T-helper 1 cell (primary cell): ENCODE data around the gene OGA.
"Not testable (repeated sequence)": the region's sequence is repeated elsewhere in the genome, so short reads cannot be mapped to it uniquely, and the experiment has no call there.

Experiments
- DNase-seq, 5 donors: peaks; one replicate each; pipeline ENCODE4 v3.0.0-alpha.2; 2012 to 2020

OGA gene

GRCh38 chr10:101797403-101798059, 20.7 kb downstream of the OGA start:
- DNase-seq, result no peak

- DNase-seq, result no peak
Observed at GRCh38 chr10:101793526-101793925, 24.7 kb downstream of the OGA start.

GRCh38 chr10:101789686-101790085, 28.6 kb downstream of the OGA start:
- no peak for DNase-seq

GRCh38 chr10:101789231-101789630, 29.0 kb downstream of the OGA start:
- DNase-seq, result not testable (repeated sequence)

GRCh38 chr10:101785801-101786200, 32.4 kb downstream of the OGA start:
- no peak for DNase-seq

- DNase-seq, result no peak
Observed at GRCh38 chr10:101784558-101784957, 33.7 kb downstream of the OGA start.

GRCh38 chr10:101783736-101784118, 34.5 kb downstream of the OGA start:
- DNase-seq, result no peak

- peak; percentile 58 to 78 (median 70) for DNase-seq
Observed at GRCh38 chr10:101782811-101783735, 35.2 kb downstream of the OGA start, which contains the start of gene NPM3. NPM3 (minus strand) TSS chr10:101783446; CDS start chr10:101783390, 56 bp downstream.

- no peak for DNase-seq
Observed at GRCh38 chr10:101781984-101782810, 36.0 kb downstream of the OGA start.

GRCh38 chr10:101781655-101781983, 36.6 kb downstream of the OGA start:
- DNase-seq, result no peak

GRCh38 chr10:101780818-101781654, 37.2 kb downstream of the OGA start:
- DNase-seq, result peak; percentile 41 to 66 (median 55)

- no peak for DNase-seq
Observed at GRCh38 chr10:101780187-101780817, 37.9 kb downstream of the OGA start.

- peak; percentile 60 to 78 (median 74) for DNase-seq
Observed at GRCh38 chr10:101779544-101780186, 38.6 kb downstream of the OGA start.

GRCh38 chr10:101778781-101779543, 39.3 kb downstream of the OGA start:
- peak in 1 of 5 donors; percentile 38 for DNase-seq

GRCh38 chr10:101778151-101778780, 40.0 kb downstream of the OGA start:
- DNase-seq, result no peak

GRCh38 chr10:101777619-101778145, 40.6 kb downstream of the OGA start:
- DNase-seq, result no peak

GRCh38 chr10:101776161-101776817, 42.0 kb downstream of the OGA start:
- no peak for DNase-seq

- DNase-seq, result no peak
Observed at GRCh38 chr10:101775273-101776160, 42.7 kb downstream of the OGA start, which contains the start of gene FGF8. FGF8 (minus strand) TSS chr10:101776114; CDS start chr10:101775900, 214 bp downstream.
